ENCODE measurements around the gene ZRANB1.

ZRANB1 gene

GRCh38 chr10:125003901-125004467, 62.1 kb downstream of the ZRANB1 start:
- no peak overlapping the region for H3K4me3 ChIP-seq (ENCODE audit: insufficient read depth, low read depth, low read length)
- 91 to 92% methylated on average over 14 of the region's 14 CpGs for WGBS, 2 experiments
- H3K36me3 ChIP-seq (ENCODE audit: control insufficient read depth, insufficient read depth, low read length) = peaks cover 6% of the 10 kb centered on the region
- no peaks in the 10 kb centered on the region for H3K9me3 ChIP-seq (ENCODE audit: control insufficient read depth, low read length)
- peaks cover 6% of the 10 kb centered on the region for H3K4me1 ChIP-seq (ENCODE audit: control insufficient read depth, insufficient read depth, low read length)
- H3K27me3 ChIP-seq (ENCODE audit: control insufficient read depth, insufficient read depth, low read length, poor library complexity, severe bottlenecking) = no peaks in the 10 kb centered on the region
- H3K27ac ChIP-seq (ENCODE audit: insufficient read depth, low read depth, low read length, poor library complexity, severe bottlenecking) = no peak overlapping the region

GRCh38 chr10:125004571-125005311, 62.8 kb downstream of the ZRANB1 start:
- no peak overlapping the region for H3K27ac ChIP-seq (ENCODE audit: insufficient read depth, low read depth, low read length, poor library complexity, severe bottlenecking)
- 91 to 93% methylated on average over 19 of the region's 19 CpGs for WGBS, 2 experiments
- H3K9me3 ChIP-seq (ENCODE audit: control insufficient read depth, low read length) = no peaks in the 10 kb centered on the region
- H3K27me3 ChIP-seq (ENCODE audit: control insufficient read depth, insufficient read depth, low read length, poor library complexity, severe bottlenecking) = no peaks in the 10 kb centered on the region
- H3K36me3 ChIP-seq (ENCODE audit: control insufficient read depth, insufficient read depth, low read length) = peaks cover 6% of the 10 kb centered on the region
- peaks cover 13% of the 10 kb centered on the region for H3K4me1 ChIP-seq (ENCODE audit: control insufficient read depth, insufficient read depth, low read length)
- no peak overlapping the region for H3K4me3 ChIP-seq (ENCODE audit: insufficient read depth, low read depth, low read length)

- Histone ChIP-seq H3K27ac (ENCODE audit: insufficient read depth, low read depth, low read length, poor library complexity, severe bottlenecking) (no peak overlapping the region), H3K4me3 (ENCODE audit: insufficient read depth, low read depth, low read length) (no peak overlapping the region), H3K9me3 (ENCODE audit: control insufficient read depth, low read length) (no peaks in the 10 kb centered on the region), H3K4me1 (ENCODE audit: control insufficient read depth, insufficient read depth, low read length) (peaks cover 15% of the 10 kb centered on the region), H3K36me3 (ENCODE audit: control insufficient read depth, insufficient read depth, low read length) (peaks cover 6% of the 10 kb centered on the region), H3K27me3 (ENCODE audit: control insufficient read depth, insufficient read depth, low read length, poor library complexity, severe bottlenecking) (no peaks in the 10 kb centered on the region)
- WGBS, 2 experiments = 95 to 97% methylated on average over 36 of the region's 36 CpGs
Measured at GRCh38 chr10:125005312-125006187, 63.6 kb downstream of the ZRANB1 start.

- peaks cover 6% of the 10 kb centered on the region for H3K36me3 ChIP-seq (ENCODE audit: control insufficient read depth, insufficient read depth, low read length)
- no peak overlapping the region for H3K4me3 ChIP-seq (ENCODE audit: insufficient read depth, low read depth, low read length)
- no peak overlapping the region for H3K27ac ChIP-seq (ENCODE audit: insufficient read depth, low read depth, low read length, poor library complexity, severe bottlenecking)
- H3K4me1 ChIP-seq (ENCODE audit: control insufficient read depth, insufficient read depth, low read length) = peaks cover 15% of the 10 kb centered on the region
- 96 to 97% methylated on average over 9 of the region's 9 CpGs for WGBS, 2 experiments
- H3K9me3 ChIP-seq (ENCODE audit: control insufficient read depth, low read length) = no peaks in the 10 kb centered on the region
- no peaks in the 10 kb centered on the region for H3K27me3 ChIP-seq (ENCODE audit: control insufficient read depth, insufficient read depth, low read length, poor library complexity, severe bottlenecking)
Measured at GRCh38 chr10:125006188-125006680, 64.3 kb downstream of the ZRANB1 start.

GRCh38 chr10:125006921-125007426, 65.1 kb downstream of the ZRANB1 start:
- H3K4me3 ChIP-seq (ENCODE audit: insufficient read depth, low read depth, low read length) = no peak overlapping the region
- peaks cover 15% of the 10 kb centered on the region for H3K4me1 ChIP-seq (ENCODE audit: control insufficient read depth, insufficient read depth, low read length)
- no peak overlapping the region for H3K27ac ChIP-seq (ENCODE audit: insufficient read depth, low read depth, low read length, poor library complexity, severe bottlenecking)
- peaks cover 6% of the 10 kb centered on the region for H3K36me3 ChIP-seq (ENCODE audit: control insufficient read depth, insufficient read depth, low read length)
- no peaks in the 10 kb centered on the region for H3K27me3 ChIP-seq (ENCODE audit: control insufficient read depth, insufficient read depth, low read length, poor library complexity, severe bottlenecking)
- no peaks in the 10 kb centered on the region for H3K9me3 ChIP-seq (ENCODE audit: control insufficient read depth, low read length)
- WGBS, 2 experiments = 89 to 90% methylated on average over 19 of the region's 19 CpGs

- Histone ChIP-seq H3K9me3 (ENCODE audit: control insufficient read depth, low read length) (no peaks in the 10 kb centered on the region), H3K27ac (ENCODE audit: insufficient read depth, low read depth, low read length, poor library complexity, severe bottlenecking) (no peak overlapping the region), H3K36me3 (ENCODE audit: control insufficient read depth, insufficient read depth, low read length) (peaks cover 2% of the 10 kb centered on the region), H3K27me3 (ENCODE audit: control insufficient read depth, insufficient read depth, low read length, poor library complexity, severe bottlenecking) (no peaks in the 10 kb centered on the region), H3K4me3 (ENCODE audit: insufficient read depth, low read depth, low read length) (no peak overlapping the region), H3K4me1 (ENCODE audit: control insufficient read depth, insufficient read depth, low read length) (peaks cover 15% of the 10 kb centered on the region)
- 92 to 94% methylated on average over 5 to 6 of the region's 6 CpGs for WGBS, 2 experiments
Measured at GRCh38 chr10:125007436-125007835, 65.5 kb downstream of the ZRANB1 start.

GRCh38 chr10:125008689-125009638, 67.0 kb downstream of the ZRANB1 start:
- H3K27me3 ChIP-seq (ENCODE audit: control insufficient read depth, insufficient read depth, low read length, poor library complexity, severe bottlenecking) = no peaks in the 10 kb centered on the region
- H3K9me3 ChIP-seq (ENCODE audit: control insufficient read depth, low read length) = no peaks in the 10 kb centered on the region
- H3K36me3 ChIP-seq (ENCODE audit: control insufficient read depth, insufficient read depth, low read length) = no peaks in the 10 kb centered on the region
- peaks cover 15% of the 10 kb centered on the region for H3K4me1 ChIP-seq (ENCODE audit: control insufficient read depth, insufficient read depth, low read length)
- H3K27ac ChIP-seq (ENCODE audit: insufficient read depth, low read depth, low read length, poor library complexity, severe bottlenecking) = peak overlapping the region; percentile 0
- WGBS, 2 experiments = 79% methylated on average over 22 of the region's 22 CpGs
- no peak overlapping the region for H3K4me3 ChIP-seq (ENCODE audit: insufficient read depth, low read depth, low read length)

GRCh38 chr10:125009661-125010161, 67.8 kb downstream of the ZRANB1 start:
- Histone ChIP-seq H3K27me3 (ENCODE audit: control insufficient read depth, insufficient read depth, low read length, poor library complexity, severe bottlenecking) (no peaks in the 10 kb centered on the region), H3K36me3 (ENCODE audit: control insufficient read depth, insufficient read depth, low read length) (no peaks in the 10 kb centered on the region), H3K4me1 (ENCODE audit: control insufficient read depth, insufficient read depth, low read length) (peaks cover 15% of the 10 kb centered on the region), H3K4me3 (ENCODE audit: insufficient read depth, low read depth, low read length) (no peak overlapping the region), H3K9me3 (ENCODE audit: control insufficient read depth, low read length) (no peaks in the 10 kb centered on the region), H3K27ac (ENCODE audit: insufficient read depth, low read depth, low read length, poor library complexity, severe bottlenecking) (peak overlapping the region; percentile 0)
- 87% methylated on average over 15 of the region's 15 CpGs for WGBS, 2 experiments

GRCh38 chr10:125010362-125010761, 68.4 kb downstream of the ZRANB1 start:
- Histone ChIP-seq H3K36me3 (ENCODE audit: control insufficient read depth, insufficient read depth, low read length) (no peaks in the 10 kb centered on the region), H3K4me3 (ENCODE audit: insufficient read depth, low read depth, low read length) (no peak overlapping the region), H3K27me3 (ENCODE audit: control insufficient read depth, insufficient read depth, low read length, poor library complexity, severe bottlenecking) (no peaks in the 10 kb centered on the region), H3K9me3 (ENCODE audit: control insufficient read depth, low read length) (no peaks in the 10 kb centered on the region), H3K4me1 (ENCODE audit: control insufficient read depth, insufficient read depth, low read length) (peaks cover 9% of the 10 kb centered on the region), H3K27ac (ENCODE audit: insufficient read depth, low read depth, low read length, poor library complexity, severe bottlenecking) (no peak overlapping the region)
- WGBS, 2 experiments = 95 to 96% methylated on average over 5 of the region's 5 CpGs
